CMK (cell line): Measurements from ENCODE around the gene SYNGR2.

Experiments
- DNase-seq: peaks from one replicate; pipeline ENCODE4 v3.0.0-alpha.2; 2010; ENCODE audit warnings: low read depth

SYNGR2 gene

GRCh38 chr17:78143214-78144146 is 24.9 kb upstream of the SYNGR2 start:
- no peak for DNase-seq

- DNase-seq = no peak
Measured at GRCh38 chr17:78144147-78144719, 24.1 kb upstream of the SYNGR2 start.

- no peak for DNase-seq
Measured at GRCh38 chr17:78144736-78145641, 23.4 kb upstream of the SYNGR2 start.

GRCh38 chr17:78146471-78146869 is 21.9 kb upstream of the SYNGR2 start:
- DNase-seq = no peak

- no peak for DNase-seq
Measured at GRCh38 chr17:78146881-78147280, 21.5 kb upstream of the SYNGR2 start.

- DNase-seq = no peak
Measured at GRCh38 chr17:78147315-78147998, 20.9 kb upstream of the SYNGR2 start.

GRCh38 chr17:78148286-78149016 is 19.9 kb upstream of the SYNGR2 start:
- DNase-seq = no peak

GRCh38 chr17:78151514-78152008 is 16.8 kb upstream of the SYNGR2 start:
- no peak for DNase-seq

- DNase-seq = no peak
Measured at GRCh38 chr17:78154903-78155811, 13.2 kb upstream of the SYNGR2 start.

- DNase-seq = no peak
Measured at GRCh38 chr17:78159575-78160158, 8.7 kb upstream of the SYNGR2 start.

- DNase-seq = no peak
Measured at GRCh38 chr17:78163881-78164747, 4.3 kb upstream of the SYNGR2 start.

GRCh38 chr17:78164748-78165607 is 3.4 kb upstream of the SYNGR2 start:
- DNase-seq = no peak

- no peak for DNase-seq
Measured at GRCh38 chr17:78166416-78166815, 2.0 kb upstream of the SYNGR2 start.

GRCh38 chr17:78168903-78169793 is 767 bp downstream of the SYNGR2 start:
- no peak for DNase-seq

GRCh38 chr17:78170692-78171590 is 2.6 kb downstream of the SYNGR2 start:
- DNase-seq = no peak
